ENCODE results near the gene PPFIA1.

- no peak for TF ChIP-seq POLR2AphosphoS5 (IDR thresholded peaks at IDR 0.05)
- no peak for TF ChIP-seq CTCF (IDR thresholded peaks at IDR 0.05)
These were observed 44.2 kb downstream of the PPFIA1 start for GRCh38 chr11:70314730-70315129.
